HEK293 (cell line): ENCODE data around the gene STX4.
A peak's percentile ranks its signal among the peaks of the same experiment; 100 is the strongest.

ENCODE experiments used
- CTCF ChIA-PET: fragments of 350-600 bp; formaldehyde crosslinking; extraction: SDS; loops from one replicate; lab custom pipeline; 2021; ENCODE audit warnings: antibody characterized with exemption; lab: Yijun Ruan, JAX
- POLR2A ChIA-PET: fragments of 300-600 bp; formaldehyde crosslinking; extraction: SDS; loops from one replicate; lab custom pipeline; 2020; ENCODE audit warnings: antibody characterized with exemption, inconsistent platforms; lab: Yijun Ruan, JAX
- H3K27ac ChIP-seq: fragments of 200-500 bp; sonication (Bioruptor generic); 2 replicates; pipeline ENCODE4 v1.5.1; 2014; ENCODE audit warnings: low read depth, low read length, control low read depth, inconsistent platforms; ENCODE audit errors: extremely low read depth
- H3K36me3 ChIP-seq, 2 experiments: fragments of 200-500 bp in 1 of 2; sonication (Bioruptor generic) in 1 of 2; 1 replicate in 1 of 2; 2 replicates in 1 of 2; pipeline ENCODE4 v1.5.1; 2014 to 2017; ENCODE audit warnings: inconsistent platforms in 2 of 2, low read length in 2 of 2; ENCODE audit not compliant: control insufficient read depth in 2 of 2, insufficient read depth in 1 of 2
- H3K4me1 ChIP-seq: fragments of 200-500 bp; sonication (Bioruptor generic); 2 replicates; pipeline ENCODE4 v1.5.1; 2014; ENCODE audit warnings: mild to moderate bottlenecking, low read length, inconsistent platforms; ENCODE audit not compliant: control insufficient read depth, insufficient read depth
- H3K4me3 ChIP-seq: 2 replicates; pipeline ENCODE4 v1.5.1; 2011; ENCODE audit warnings: low read depth, mild to moderate bottlenecking, control low read depth, low read length, moderate library complexity
- H3K9me3 ChIP-seq: fragments of 200-500 bp; sonication (Bioruptor generic); 2 replicates; pipeline ENCODE4 v1.5.1; 2014; ENCODE audit warnings: low read depth, low read length, inconsistent platforms; ENCODE audit not compliant: control insufficient read depth, insufficient read depth
- GFI1B ChIP-seq: fragments of 450-650 bp; formaldehyde crosslinking; IDR thresholded peaks from 2 replicates; pipeline ENCODE4 v1.5.1; 2016; ENCODE audit warnings: missing biosample characterization, missing genetic modification characterization
- GLIS1 ChIP-seq: fragments of 450-650 bp; formaldehyde crosslinking; IDR thresholded peaks from 2 replicates; pipeline ENCODE4 v1.5.1; 2016; ENCODE audit warnings: missing biosample characterization, missing genetic modification characterization
- GLIS2 ChIP-seq: fragments of 450-650 bp; formaldehyde crosslinking; IDR thresholded peaks from 2 replicates; pipeline ENCODE4 v1.5.1; 2016; ENCODE audit warnings: missing biosample characterization, missing genetic modification characterization
- KLF1 ChIP-seq: fragments of 450-650 bp; formaldehyde crosslinking; IDR thresholded peaks from 2 replicates; pipeline ENCODE4 v1.5.1; 2016; ENCODE audit warnings: missing biosample characterization, missing genetic modification characterization
- PBX3 ChIP-seq: sonication (generic); formaldehyde crosslinking; IDR thresholded peaks from 2 replicates; pipeline ENCODE4 v1.8.1; 2022; ENCODE audit warnings: mild to moderate bottlenecking, moderate library complexity, missing genetic modification reagents
- ZBTB11 ChIP-seq: fragments of 450-650 bp; formaldehyde crosslinking; conservative IDR thresholded peaks from 2 replicates; pipeline ENCODE4 v1.5.1; 2016; ENCODE audit warnings: low read depth, missing biosample characterization, missing genetic modification characterization
- ZBTB8A ChIP-seq: fragments of 450-650 bp; formaldehyde crosslinking; IDR thresholded peaks from 2 replicates; pipeline ENCODE4 v1.5.1; 2016; ENCODE audit warnings: missing biosample characterization, missing genetic modification characterization
- ZFHX2 ChIP-seq: fragments of 450-650 bp; formaldehyde crosslinking; conservative IDR thresholded peaks from 2 replicates; pipeline ENCODE4 v1.5.1; 2016; ENCODE audit warnings: missing biosample characterization, missing genetic modification characterization
- ZNF146 ChIP-seq: fragments of 450-650 bp; formaldehyde crosslinking; IDR thresholded peaks from 2 replicates; pipeline ENCODE4 v1.5.1; 2016; ENCODE audit warnings: missing biosample characterization, missing genetic modification characterization
- ZNF202 ChIP-seq: fragments of 450-650 bp; formaldehyde crosslinking; IDR thresholded peaks from 2 replicates; pipeline ENCODE4 v1.5.1; 2016; ENCODE audit warnings: missing biosample characterization, missing genetic modification characterization, borderline replicate concordance
- ZNF350 ChIP-seq: fragments of 450-650 bp; formaldehyde crosslinking; IDR thresholded peaks from 2 replicates; pipeline ENCODE4 v1.5.0; 2017; ENCODE audit warnings: missing biosample characterization, mild to moderate bottlenecking, missing genetic modification characterization
- ZNF404 ChIP-seq: fragments of 450-650 bp; formaldehyde crosslinking; IDR thresholded peaks from 2 replicates; pipeline ENCODE4 v1.5.1; 2017; ENCODE audit warnings: missing biosample characterization, missing genetic modification characterization
- ZNF433 ChIP-seq: fragments of 450-650 bp; formaldehyde crosslinking; IDR thresholded peaks from 2 replicates; pipeline ENCODE4 v1.5.1; 2016; ENCODE audit warnings: missing biosample characterization, missing genetic modification characterization, low read depth
- ZNF580 ChIP-seq: fragments of 450-650 bp; formaldehyde crosslinking; IDR thresholded peaks from 2 replicates; pipeline ENCODE4 v1.5.1; 2016; ENCODE audit warnings: missing biosample characterization, missing genetic modification characterization
- ZNF600 ChIP-seq: fragments of 450-650 bp; formaldehyde crosslinking; IDR thresholded peaks from 2 replicates; pipeline ENCODE4 v1.5.1; 2016; ENCODE audit warnings: missing biosample characterization, missing genetic modification characterization
- ZNF629 ChIP-seq: fragments of 450-650 bp; formaldehyde crosslinking; IDR thresholded peaks from 2 replicates; pipeline ENCODE4 v1.5.1; 2017; ENCODE audit warnings: missing biosample characterization, missing genetic modification characterization
- ZNF658 ChIP-seq: fragments of 450-650 bp; formaldehyde crosslinking; IDR thresholded peaks from 2 replicates; pipeline ENCODE4; 2016; ENCODE audit warnings: missing biosample characterization, missing genetic modification characterization
- TF ChIP-seq, protein P1 (sequence below): fragments of 450-650 bp; formaldehyde crosslinking; IDR thresholded peaks from 2 replicates; pipeline ENCODE4 v1.5.1; 2016; ENCODE audit warnings: missing biosample characterization, missing genetic modification characterization
- TF ChIP-seq, protein P2 (sequence below): fragments of 450-650 bp; formaldehyde crosslinking; IDR thresholded peaks from 2 replicates; pipeline ENCODE4 v1.5.1; 2016; ENCODE audit warnings: missing biosample characterization, missing genetic modification characterization
- TF ChIP-seq, protein P3 (sequence below): fragments of 450-650 bp; formaldehyde crosslinking; IDR thresholded peaks from 2 replicates; pipeline ENCODE4 v1.5.1; 2016; ENCODE audit warnings: missing biosample characterization, missing genetic modification characterization
- TF ChIP-seq, protein P4 (sequence below): fragments of 450-650 bp; formaldehyde crosslinking; IDR thresholded peaks from 2 replicates; pipeline ENCODE4 v1.5.1; 2017; ENCODE audit warnings: missing biosample characterization, mild to moderate bottlenecking, missing genetic modification characterization, moderate library complexity

Gene STX4

GRCh38 chr16:30996985-30997724, 36.2 kb upstream of the STX4 start (continued):
- TF ChIP-seq, protein P1, sequence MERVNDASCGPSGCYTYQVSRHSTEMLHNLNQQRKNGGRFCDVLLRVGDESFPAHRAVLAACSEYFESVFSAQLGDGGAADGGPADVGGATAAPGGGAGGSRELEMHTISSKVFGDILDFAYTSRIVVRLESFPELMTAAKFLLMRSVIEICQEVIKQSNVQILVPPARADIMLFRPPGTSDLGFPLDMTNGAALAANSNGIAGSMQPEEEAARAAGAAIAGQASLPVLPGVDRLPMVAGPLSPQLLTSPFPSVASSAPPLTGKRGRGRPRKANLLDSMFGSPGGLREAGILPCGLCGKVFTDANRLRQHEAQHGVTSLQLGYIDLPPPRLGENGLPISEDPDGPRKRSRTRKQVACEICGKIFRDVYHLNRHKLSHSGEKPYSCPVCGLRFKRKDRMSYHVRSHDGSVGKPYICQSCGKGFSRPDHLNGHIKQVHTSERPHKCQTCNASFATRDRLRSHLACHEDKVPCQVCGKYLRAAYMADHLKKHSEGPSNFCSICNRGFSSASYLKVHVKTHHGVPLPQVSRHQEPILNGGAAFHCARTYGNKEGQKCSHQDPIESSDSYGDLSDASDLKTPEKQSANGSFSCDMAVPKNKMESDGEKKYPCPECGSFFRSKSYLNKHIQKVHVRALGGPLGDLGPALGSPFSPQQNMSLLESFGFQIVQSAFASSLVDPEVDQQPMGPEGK (tag by site-specific recombination): peak; percentile 74
- TF ChIP-seq, protein P2, sequence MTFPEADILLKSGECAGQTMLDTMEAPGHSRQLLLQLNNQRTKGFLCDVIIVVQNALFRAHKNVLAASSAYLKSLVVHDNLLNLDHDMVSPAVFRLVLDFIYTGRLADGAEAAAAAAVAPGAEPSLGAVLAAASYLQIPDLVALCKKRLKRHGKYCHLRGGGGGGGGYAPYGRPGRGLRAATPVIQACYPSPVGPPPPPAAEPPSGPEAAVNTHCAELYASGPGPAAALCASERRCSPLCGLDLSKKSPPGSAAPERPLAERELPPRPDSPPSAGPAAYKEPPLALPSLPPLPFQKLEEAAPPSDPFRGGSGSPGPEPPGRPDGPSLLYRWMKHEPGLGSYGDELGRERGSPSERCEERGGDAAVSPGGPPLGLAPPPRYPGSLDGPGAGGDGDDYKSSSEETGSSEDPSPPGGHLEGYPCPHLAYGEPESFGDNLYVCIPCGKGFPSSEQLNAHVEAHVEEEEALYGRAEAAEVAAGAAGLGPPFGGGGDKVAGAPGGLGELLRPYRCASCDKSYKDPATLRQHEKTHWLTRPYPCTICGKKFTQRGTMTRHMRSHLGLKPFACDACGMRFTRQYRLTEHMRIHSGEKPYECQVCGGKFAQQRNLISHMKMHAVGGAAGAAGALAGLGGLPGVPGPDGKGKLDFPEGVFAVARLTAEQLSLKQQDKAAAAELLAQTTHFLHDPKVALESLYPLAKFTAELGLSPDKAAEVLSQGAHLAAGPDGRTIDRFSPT (tag by site-specific recombination): 0 out of 2 replicates have a peak, but pooled peaks have one; percentile 24
- TF ChIP-seq PBX3 (CRISPR knock-in tag): 0 out of 2 replicates have a peak, but pooled peaks have one; percentile 25
- peak; percentile 84 for TF ChIP-seq KLF1
- TF ChIP-seq ZFHX2 (tag by site-specific recombination): 0 out of 2 replicates have a peak, but pooled peaks have one; percentile 11
- no peak for TF ChIP-seq ZBTB11 (tag by site-specific recombination)
- peak; percentile 12; the same call in 1 of the 2 replicates for TF ChIP-seq ZNF146
- no peak for TF ChIP-seq ZNF350

GRCh38 chr16:30997725-30998711, 35.3 kb upstream of the STX4 start:
- Histone ChIP-seq H3K4me1 (peaks cover 5% of the 10 kb centered on the region), H3K4me3 (peak overlapping the region; percentile 47), H3K9me3 (no peaks in the 10 kb centered on the region), H3K36me3 (no peaks in the 10 kb centered on the region), H3K27ac (peak overlapping the region; percentile 17; the same call in 1 of the 2 replicates)
- ChIA-PET CTCF (interaction anchor here (0.6 to 2.3 kb wide), 7 partner anchors 11 to 137 kb away, joined by 3 to 19 read pairs (median 3); partner anchors contain the start of gene HSD3B7), POLR2A (interaction anchor here (0.5 to 2.7 kb wide), 11 partner anchors 12 to 1144 kb away, joined by 3 to 6 read pairs (median 3); partner anchors contain the start of genes ZNF646 and ZNF668)
- TF ChIP-seq ZNF629 (tag by site-specific recombination) (0 out of 2 replicates have a peak, but pooled peaks have one; percentile 10), ZNF658 (tag by site-specific recombination) (no peak), GLIS2 (tag by site-specific recombination) (peak; percentile 45; the same call in 1 of the 2 replicates), ZNF433 (tag by site-specific recombination) (no peak), ZNF600 (tag by site-specific recombination) (peak; percentile 60), ZBTB8A (tag by site-specific recombination) (no peak), GFI1B (peak; percentile 89), GLIS1 (peak; percentile 37; the same call in 1 of the 2 replicates), ZNF202 (no peak), ZNF404 (tag by site-specific recombination) (no peak), ZNF580 (tag by site-specific recombination) (no peak)
- TF ChIP-seq, protein P3, sequence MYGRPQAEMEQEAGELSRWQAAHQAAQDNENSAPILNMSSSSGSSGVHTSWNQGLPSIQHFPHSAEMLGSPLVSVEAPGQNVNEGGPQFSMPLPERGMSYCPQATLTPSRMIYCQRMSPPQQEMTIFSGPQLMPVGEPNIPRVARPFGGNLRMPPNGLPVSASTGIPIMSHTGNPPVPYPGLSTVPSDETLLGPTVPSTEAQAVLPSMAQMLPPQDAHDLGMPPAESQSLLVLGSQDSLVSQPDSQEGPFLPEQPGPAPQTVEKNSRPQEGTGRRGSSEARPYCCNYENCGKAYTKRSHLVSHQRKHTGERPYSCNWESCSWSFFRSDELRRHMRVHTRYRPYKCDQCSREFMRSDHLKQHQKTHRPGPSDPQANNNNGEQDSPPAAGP: 0 out of 2 replicates have a peak, but pooled peaks have one; percentile 17
- TF ChIP-seq, protein P4, sequence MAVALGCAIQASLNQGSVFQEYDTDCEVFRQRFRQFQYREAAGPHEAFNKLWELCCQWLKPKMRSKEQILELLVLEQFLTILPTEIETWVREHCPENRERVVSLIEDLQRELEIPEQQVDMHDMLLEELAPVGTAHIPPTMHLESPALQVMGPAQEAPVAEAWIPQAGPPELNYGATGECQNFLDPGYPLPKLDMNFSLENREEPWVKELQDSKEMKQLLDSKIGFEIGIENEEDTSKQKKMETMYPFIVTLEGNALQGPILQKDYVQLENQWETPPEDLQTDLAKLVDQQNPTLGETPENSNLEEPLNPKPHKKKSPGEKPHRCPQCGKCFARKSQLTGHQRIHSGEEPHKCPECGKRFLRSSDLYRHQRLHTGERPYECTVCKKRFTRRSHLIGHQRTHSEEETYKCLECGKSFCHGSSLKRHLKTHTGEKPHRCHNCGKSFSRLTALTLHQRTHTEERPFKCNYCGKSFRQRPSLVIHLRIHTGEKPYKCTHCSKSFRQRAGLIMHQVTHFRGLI: no peak
